ENCODE measurements around the gene GPC1. TPM values are rescaled to one million over a fixed set of nuclear protein-coding genes. Genes with fewer than 3 reads are reported as not detected.

Gene GPC1
- total and polyA plus RNA-seq, 12 donors: 104 to 287 (median 181) TPM

- Histone ChIP-seq H3K27me3 (peaks cover 0 to 24% (median 9%) of the 10 kb centered on the region in 7 donors), H3K4me3 (no peak overlapping the region), H3K9me3 (no peaks in the 10 kb centered on the region), H3K36me3 (peaks cover 0 to 27% (median 0%) of the 10 kb centered on the region in 9 donors), H3K4me1 (peaks cover 6 to 40% (median 10%) of the 10 kb centered on the region in 9 donors), H3K27ac (no peak overlapping the region)
- WGBS, 2 donors: 66 to 67% methylated on average over 23 of the region's 23 CpGs
- peak in 1 of 2 donors; percentile 14 for DNase-seq
- no peak for TF ChIP-seq CTCF (IDR thresholded peaks at IDR 0.05)
- intact Hi-C loops (cut with DNase I): no loop called here
- ATAC-seq: no peak
Observed at GRCh38 chr2:240459401-240460252, 24.2 kb downstream of the GPC1 start.

- intact Hi-C loops (cut with DNase I): no loop called here
- H3K4me1 ChIP-seq: peaks cover 3 to 34% (median 6%) of the 10 kb centered on the region in 9 donors
- DNase-seq (peak in 1 of 2 donors; percentile 8), ATAC-seq (no peak)
- WGBS, 2 donors: 89 to 91% methylated on average over 16 of the region's 16 CpGs
- H3K4me3 ChIP-seq: no peak overlapping the region
- no peak overlapping the region for H3K27ac ChIP-seq
- H3K9me3 ChIP-seq: no peaks in the 10 kb centered on the region
- peaks cover 0 to 18% (median 6%) of the 10 kb centered on the region in 7 donors for H3K27me3 ChIP-seq
- TF ChIP-seq CTCF (IDR thresholded peaks at IDR 0.05): no peak
- H3K36me3 ChIP-seq: peaks cover 0 to 33% (median 6%) of the 10 kb centered on the region in 9 donors
Observed at GRCh38 chr2:240460253-240460711, 24.8 kb downstream of the GPC1 start.

- H3K4me3 ChIP-seq: no peak overlapping the region
- H3K4me1 ChIP-seq: peaks cover 0 to 33% (median 3%) of the 10 kb centered on the region in 9 donors
- peaks cover 0 to 36% (median 9%) of the 10 kb centered on the region in 9 donors for H3K36me3 ChIP-seq
- WGBS, 2 donors: 91 to 95% methylated on average over 16 of the region's 16 CpGs
- no peaks in the 10 kb centered on the region for H3K9me3 ChIP-seq
- ATAC-seq: no peak
- no peak for TF ChIP-seq CTCF (IDR thresholded peaks at IDR 0.05)
- peak in 1 of 2 donors; percentile 10 for DNase-seq
- H3K27ac ChIP-seq: no peak overlapping the region
- H3K27me3 ChIP-seq: peaks cover 0 to 12% (median 0%) of the 10 kb centered on the region in 7 donors
- intact Hi-C loops (cut with DNase I): no loop called here
Observed at GRCh38 chr2:240460781-240461431, 25.4 kb downstream of the GPC1 start.

- no peak for ATAC-seq
- Histone ChIP-seq H3K4me1 (peaks cover 0 to 33% (median 7%) of the 10 kb centered on the region in 9 donors), H3K9me3 (no peaks in the 10 kb centered on the region), H3K27me3 (peaks cover 0 to 5% (median 0%) of the 10 kb centered on the region in 7 donors), H3K4me3 (no peak overlapping the region), H3K36me3 (peaks cover 0 to 36% (median 9%) of the 10 kb centered on the region in 9 donors), H3K27ac (no peak overlapping the region)
- no peak for TF ChIP-seq CTCF (IDR thresholded peaks at IDR 0.05)
- intact Hi-C loops (cut with DNase I): no loop called here
- WGBS, 2 donors: 92 to 95% methylated on average over 17 of the region's 17 CpGs
- DNase-seq: peak in 1 of 2 donors; percentile 5
Observed at GRCh38 chr2:240461471-240462072, 26.1 kb downstream of the GPC1 start.

All from heart right ventricle (tissue), 16 donors.